H9 (cell line): ENCODE measurements around the gene WSB1. TPM values are rescaled to one million over a fixed set of nuclear protein-coding genes. Genes with fewer than 3 reads are reported as not detected.

Source experiments
- DNase-seq: peaks from one replicate; pipeline ENCODE4 v3.0.0-alpha.2; 2017
- H2AFZ ChIP-seq: one replicate; pipeline ENCODE4 v1.6.1; 2013; ENCODE audit warnings: mild to moderate bottlenecking, low read length, control low read depth, moderate library complexity
- H2AK5ac ChIP-seq: 2 replicates; pipeline ENCODE4 v1.6.1; 2013; ENCODE audit warnings: low read length, control low read depth, mixed read lengths; ENCODE audit not compliant: insufficient read length
- H2BK120ac ChIP-seq: one replicate; pipeline ENCODE4 v1.6.1; 2013; ENCODE audit warnings: low read depth, mild to moderate bottlenecking, low read length, control low read depth, inconsistent platforms; ENCODE audit not compliant: poor library complexity, severe bottlenecking
- H2BK12ac ChIP-seq: 2 replicates; pipeline ENCODE4 v1.6.1; 2013; ENCODE audit warnings: low read length, control low read depth, mixed read lengths, low read depth; ENCODE audit not compliant: insufficient read length
- H2BK15ac ChIP-seq: 2 replicates; pipeline ENCODE4 v1.6.1; 2013; ENCODE audit warnings: low read depth, low read length, control low read depth
- H2BK20ac ChIP-seq: one replicate; pipeline ENCODE4 v1.6.1; 2013; ENCODE audit warnings: low read depth, mild to moderate bottlenecking, low read length, control low read depth, inconsistent platforms; ENCODE audit not compliant: poor library complexity, severe bottlenecking
- H2BK5ac ChIP-seq: 2 replicates; pipeline ENCODE4 v1.6.1; 2013; ENCODE audit warnings: low read length, control low read depth, mixed read lengths; ENCODE audit not compliant: insufficient read length
- H3K14ac ChIP-seq: 2 replicates; pipeline ENCODE4 v1.6.1; 2013; ENCODE audit warnings: low read length, control low read depth; ENCODE audit not compliant: insufficient read depth
- H3K18ac ChIP-seq: 2 replicates; pipeline ENCODE4 v1.6.1; 2013; ENCODE audit warnings: low read depth, mild to moderate bottlenecking, mixed read lengths, low read length, control low read depth; ENCODE audit not compliant: insufficient read length
- H3K23ac ChIP-seq: 2 replicates; pipeline ENCODE4 v1.6.1; 2013; ENCODE audit warnings: low read length, control low read depth, mixed read lengths, low read depth; ENCODE audit not compliant: insufficient read length
- H3K23me2 ChIP-seq: 2 replicates; pipeline ENCODE4 v1.6.1; 2013; ENCODE audit warnings: low read depth, mild to moderate bottlenecking, mixed read lengths, low read length, control low read depth; ENCODE audit not compliant: insufficient read length, poor library complexity, severe bottlenecking
- H3K27ac ChIP-seq: 2 replicates; pipeline ENCODE4 v1.5.1; 2013; ENCODE audit warnings: low read length, control low read depth, mixed read lengths, low read depth; ENCODE audit not compliant: insufficient read length
- H3K27me3 ChIP-seq: 2 replicates; pipeline ENCODE4 v1.6.1; 2013; ENCODE audit warnings: low read length, control low read depth, inconsistent platforms; ENCODE audit not compliant: insufficient read depth
- H3K4ac ChIP-seq: 2 replicates; pipeline ENCODE4 v1.6.1; 2013; ENCODE audit warnings: low read depth, mild to moderate bottlenecking, control low read depth, inconsistent platforms, low read length, moderate library complexity
- H3K4me1 ChIP-seq: 2 replicates; pipeline ENCODE4 v1.6.1; 2013; ENCODE audit warnings: low read length, control low read depth, inconsistent platforms; ENCODE audit not compliant: insufficient read depth
- H3K4me2 ChIP-seq: 2 replicates; pipeline ENCODE4 v1.6.1; 2013; ENCODE audit warnings: low read length, control low read depth, mixed read lengths; ENCODE audit not compliant: insufficient read length, insufficient read depth
- H3K56ac ChIP-seq: 2 replicates; pipeline ENCODE4 v1.6.1; 2013; ENCODE audit warnings: low read depth, mild to moderate bottlenecking, mixed read lengths, low read length, control low read depth; ENCODE audit not compliant: insufficient read length
- H3K79me1 ChIP-seq: 2 replicates; pipeline ENCODE4 v1.6.1; 2013; ENCODE audit warnings: low read depth, mild to moderate bottlenecking, moderate library complexity, low read length, control low read depth, inconsistent platforms; ENCODE audit not compliant: insufficient read depth, poor library complexity, severe bottlenecking
- H3K79me2 ChIP-seq: 2 replicates; pipeline ENCODE4 v1.6.1; 2013; ENCODE audit warnings: low read length, control low read depth, inconsistent platforms; ENCODE audit not compliant: insufficient read depth
- H3K9ac ChIP-seq: 2 replicates; pipeline ENCODE4 v1.6.1; 2013; ENCODE audit warnings: low read length, control low read depth, mixed read lengths; ENCODE audit not compliant: insufficient read length; ENCODE audit errors: extremely low read depth
- H3K9me3 ChIP-seq: one replicate; pipeline ENCODE4 v1.6.1; 2013; ENCODE audit warnings: low read depth, low read length, inconsistent platforms; ENCODE audit not compliant: control insufficient read depth
- H3T11ph ChIP-seq: one replicate; pipeline ENCODE4 v1.6.1; 2013; ENCODE audit warnings: mild to moderate bottlenecking, low read length, control low read depth, inconsistent platforms
- H4K20me1 ChIP-seq: one replicate; pipeline ENCODE4 v1.6.1; 2013; ENCODE audit not compliant: control insufficient read depth, insufficient read length, insufficient read depth
- H4K5ac ChIP-seq: 2 replicates; pipeline ENCODE4 v1.6.1; 2013; ENCODE audit warnings: low read depth, mild to moderate bottlenecking, mixed read lengths, low read length, control low read depth; ENCODE audit not compliant: insufficient read length
- H4K8ac ChIP-seq: replicated peaks from 2 replicates; pipeline ENCODE4 v1.6.1; 2013; ENCODE audit warnings: low read length, control low read depth, mixed read lengths, low read depth; ENCODE audit not compliant: insufficient read length
- H4K91ac ChIP-seq: 2 replicates; pipeline ENCODE4 v1.6.1; 2013; ENCODE audit warnings: low read depth, mild to moderate bottlenecking, moderate library complexity, mixed read lengths, low read length, control low read depth; ENCODE audit not compliant: insufficient read length
- H3K27ac Mint-ChIP-seq, 3 experiments: 2 replicates in 2 of 3; 3 replicates in 1 of 3; pipeline ENCODE4 v1.8.0; 2020 to 2021; ENCODE audit warnings: mixed read lengths in 3 of 3, mild to moderate bottlenecking in 1 of 3, moderate library complexity in 1 of 3
- H3K27me3 Mint-ChIP-seq: 2 replicates; pipeline ENCODE4 v1.8.0; 2021; ENCODE audit warnings: low read depth, mild to moderate bottlenecking, moderate library complexity, mixed read lengths
- H3K36me3 Mint-ChIP-seq, 3 experiments: 2 replicates in 2 of 3; 3 replicates in 1 of 3; pipeline ENCODE4 v1.8.0; 2020 to 2021; ENCODE audit warnings: low read depth in 3 of 3, mixed read lengths in 3 of 3; ENCODE audit not compliant: insufficient read depth in 1 of 3
- H3K4me1 Mint-ChIP-seq, 2 experiments: 2 replicates each; pipeline ENCODE4 v1.8.0; 2020; ENCODE audit warnings: mixed read lengths in 2 of 2
- H3K4me3 Mint-ChIP-seq, 2 experiments: 2 replicates in 1 of 2; 3 replicates in 1 of 2; pipeline ENCODE4 v1.8.0; 2020 to 2021; ENCODE audit warnings: mild to moderate bottlenecking in 2 of 2, mixed read lengths in 2 of 2, moderate library complexity in 1 of 2
- H3K9me3 Mint-ChIP-seq, 2 experiments: 2 replicates in 1 of 2; 3 replicates in 1 of 2; pipeline ENCODE4 v1.8.0; 2020; ENCODE audit warnings: mild to moderate bottlenecking in 2 of 2, mixed read lengths in 2 of 2, moderate library complexity in 1 of 2
- CTCF ChIP-seq: fragments of 200-600 bp; sonication (generic); conservative IDR thresholded peaks from 3 replicates; pipeline ENCODE4 v1.8.0; 2021; ENCODE audit warnings: antibody characterized with exemption, mild to moderate bottlenecking
- WGBS: extraction: QIAGEN DNeasy Blood & Tissue Kit; methylation state at CpG from one replicate; pipeline ENCODE4 v1.1.7; 2013; ENCODE audit warnings: missing lambda C conversion rate, low lambda C conversion rate, mixed read lengths; ENCODE audit not compliant: insufficient read length; ENCODE audit errors: extremely low coverage; 5-methylcytosine and 5-hydroxymethylcytosine counted together
- total RNA-seq: library from RNA; stranded (reverse); gene quantifications from 2 replicates; pipeline ENCODE4 v1.2.1, GENCODE V29; 2021

Gene WSB1
- total RNA-seq, 1 experiment from 2014 or later = 187 TPM

- WGBS = no CpG with 5 or more reads among the region's 8 CpGs
- peak; percentile 27 for DNase-seq
- no peak for TF ChIP-seq CTCF
- Histone ChIP-seq H3K23ac (no peak overlapping the region), H3K14ac (no peak overlapping the region), H2AK5ac (no peak overlapping the region), H3K18ac (no peak overlapping the region), H3K4me2 (no peak overlapping the region), H2AFZ (no peak overlapping the region), H2BK5ac (no peak overlapping the region), H3K27ac (no peak overlapping the region), H4K5ac (no peak overlapping the region), H3K9me3 (no peaks in the 10 kb centered on the region), H3K79me2 (no peaks in the 10 kb centered on the region), H3K4ac (no peak overlapping the region), H3K4me1 (no peaks in the 10 kb centered on the region; the same call in 1 of the 2 replicates), H3K79me1 (no peaks in the 10 kb centered on the region), H3K56ac (no peak overlapping the region), H2BK15ac (no peak overlapping the region), H3T11ph (no peak overlapping the region), H4K8ac (no peak overlapping the region), H2BK20ac (no peak overlapping the region), H4K20me1 (no peaks in the 10 kb centered on the region), H2BK120ac (no peak overlapping the region), H3K27me3 (no peaks in the 10 kb centered on the region), H3K23me2 (peaks cover 3% of the 10 kb centered on the region), H4K91ac (no peak overlapping the region), H2BK12ac (no peak overlapping the region), H3K9ac (no peak overlapping the region)
- Mint-ChIP-seq H3K27me3 (no peaks in the 10 kb centered on the region; the same call in none of the 2 replicates), H3K4me3 (no peak overlapping the region; a peak in 1 of 5 replicates), H3K9me3 (no peaks in the 10 kb centered on the region), H3K4me1 (peaks cover 34 to 35% of the 10 kb centered on the region in 2 experiments), H3K27ac (no peak overlapping the region; a peak in 1 of 7 replicates), H3K36me3 (no peaks in the 10 kb centered on the region)
Observed at GRCh38 chr17:27329146-27329805, 35.4 kb downstream of the WSB1 start.
